KMS-11 (cell line): ENCODE results near the gene NELL2.
"Not testable (repeated sequence)": the region's sequence is repeated elsewhere in the genome, so short reads cannot be mapped to it uniquely, and the experiment has no call there.

Experiments used
- H2AFZ ChIP-seq: fragments of 200-600 bp; sonication (generic); 2 replicates; pipeline ENCODE4 v1.6.1; 2016; ENCODE audit warnings: antibody characterized with exemption, mixed run types, low read depth
- H3K27ac ChIP-seq: fragments of 200-600 bp; sonication (generic); 2 replicates; pipeline ENCODE4 v1.6.1; 2016; ENCODE audit warnings: mild to moderate bottlenecking, mixed run types
- H3K27me3 ChIP-seq: fragments of 200-600 bp; sonication (generic); 2 replicates; pipeline ENCODE4 v1.6.1; 2017; ENCODE audit warnings: mild to moderate bottlenecking, low read depth, mixed run types, moderate library complexity; ENCODE audit not compliant: insufficient read depth
- H3K36me3 ChIP-seq: fragments of 200-600 bp; sonication (generic); 2 replicates; pipeline ENCODE4 v1.6.1; 2017; ENCODE audit warnings: mild to moderate bottlenecking, mixed run types; ENCODE audit not compliant: insufficient read depth
- H3K4me1 ChIP-seq: fragments of 200-600 bp; sonication (generic); 2 replicates; pipeline ENCODE4 v1.6.1; 2016; ENCODE audit warnings: mild to moderate bottlenecking, low read depth, mixed run types; ENCODE audit not compliant: poor library complexity, severe bottlenecking
- H3K4me2 ChIP-seq: fragments of 200-600 bp; sonication (generic); 2 replicates; pipeline ENCODE4 v1.7.0; 2016; ENCODE audit warnings: mild to moderate bottlenecking, mixed run types
- H3K4me3 ChIP-seq: fragments of 200-600 bp; sonication (generic); IDR thresholded peaks from 2 replicates; pipeline ENCODE4 v1.6.1; 2017; ENCODE audit warnings: low read depth, low read length, mixed read lengths; ENCODE audit not compliant: insufficient read depth
- H3K79me2 ChIP-seq: fragments of 200-600 bp; sonication (generic); 2 replicates; pipeline ENCODE4 v1.6.1; 2016; ENCODE audit warnings: low read depth, mixed run types; ENCODE audit not compliant: insufficient read depth
- H3K9ac ChIP-seq: fragments of 200-600 bp; sonication (generic); 2 replicates; pipeline ENCODE4 v1.6.1; 2016; ENCODE audit warnings: mild to moderate bottlenecking, mixed run types
- H4K20me1 ChIP-seq: fragments of 200-600 bp; sonication (generic); 2 replicates; pipeline ENCODE4 v1.6.1; 2016; ENCODE audit warnings: mild to moderate bottlenecking, mixed run types; ENCODE audit not compliant: insufficient read depth
- TF ChIP-seq, protein P1 (sequence below): fragments of 200-600 bp; sonication (generic); conservative IDR thresholded peaks from 2 replicates; pipeline ENCODE4 v1.6.1; 2017; ENCODE audit warnings: low read depth, mild to moderate bottlenecking, antibody characterized with exemption, low read length, moderate library complexity, mixed read lengths

NELL2 gene

GRCh38 chr12:44839785-44840184, 36.3 kb downstream of the NELL2 start:
- no peaks in the 10 kb centered on the region for H3K36me3 ChIP-seq
- no peak overlapping the region for H3K27ac ChIP-seq
- H3K27me3 ChIP-seq, result no peaks in the 10 kb centered on the region
- no peaks in the 10 kb centered on the region for H3K4me1 ChIP-seq
- no peak overlapping the region for H3K9ac ChIP-seq
- H2AFZ ChIP-seq, result no peak overlapping the region
- no peaks in the 10 kb centered on the region for H3K79me2 ChIP-seq
- H3K4me2 ChIP-seq, result no peak overlapping the region
- TF ChIP-seq, protein P1, sequence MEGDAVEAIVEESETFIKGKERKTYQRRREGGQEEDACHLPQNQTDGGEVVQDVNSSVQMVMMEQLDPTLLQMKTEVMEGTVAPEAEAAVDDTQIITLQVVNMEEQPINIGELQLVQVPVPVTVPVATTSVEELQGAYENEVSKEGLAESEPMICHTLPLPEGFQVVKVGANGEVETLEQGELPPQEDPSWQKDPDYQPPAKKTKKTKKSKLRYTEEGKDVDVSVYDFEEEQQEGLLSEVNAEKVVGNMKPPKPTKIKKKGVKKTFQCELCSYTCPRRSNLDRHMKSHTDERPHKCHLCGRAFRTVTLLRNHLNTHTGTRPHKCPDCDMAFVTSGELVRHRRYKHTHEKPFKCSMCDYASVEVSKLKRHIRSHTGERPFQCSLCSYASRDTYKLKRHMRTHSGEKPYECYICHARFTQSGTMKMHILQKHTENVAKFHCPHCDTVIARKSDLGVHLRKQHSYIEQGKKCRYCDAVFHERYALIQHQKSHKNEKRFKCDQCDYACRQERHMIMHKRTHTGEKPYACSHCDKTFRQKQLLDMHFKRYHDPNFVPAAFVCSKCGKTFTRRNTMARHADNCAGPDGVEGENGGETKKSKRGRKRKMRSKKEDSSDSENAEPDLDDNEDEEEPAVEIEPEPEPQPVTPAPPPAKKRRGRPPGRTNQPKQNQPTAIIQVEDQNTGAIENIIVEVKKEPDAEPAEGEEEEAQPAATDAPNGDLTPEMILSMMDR, result no peak
- no peak overlapping the region for H3K4me3 ChIP-seq
- H4K20me1 ChIP-seq, result no peaks in the 10 kb centered on the region

DNA sequence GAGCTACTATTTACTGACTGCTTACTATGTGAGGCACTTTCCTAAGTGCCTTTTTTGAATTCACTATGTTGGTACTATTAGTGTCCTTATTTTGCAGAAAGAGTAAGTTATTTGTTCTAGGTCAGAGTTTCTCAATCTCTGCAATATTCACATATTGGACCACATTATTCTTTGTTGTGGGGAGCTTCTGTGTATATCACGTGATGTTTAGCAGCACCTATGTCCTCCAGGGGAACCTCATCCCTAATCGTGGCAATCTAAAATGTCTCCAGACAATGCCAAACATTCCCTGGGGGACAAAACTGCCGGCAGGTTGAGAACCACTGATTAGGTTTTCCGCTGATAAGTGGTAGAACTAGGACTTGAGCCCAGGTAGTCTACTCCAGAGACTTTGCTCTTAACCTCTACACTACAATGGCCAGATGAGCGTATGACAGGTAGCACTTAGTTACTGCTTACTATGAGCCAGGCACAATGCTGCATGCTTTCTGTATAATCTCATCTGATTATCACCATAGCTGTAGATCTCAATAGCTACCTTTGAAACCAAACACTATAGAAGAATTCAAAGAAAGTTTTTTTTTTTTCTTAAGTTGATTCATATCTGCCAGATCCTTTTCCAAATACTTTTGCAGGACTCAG, 38.9 kb downstream of the NELL2 start:
- Histone ChIP-seq H3K4me3 (no peak overlapping the region), H3K79me2 (no peaks in the 10 kb centered on the region), H3K4me2 (no peak overlapping the region), H2AFZ (no peak overlapping the region), H3K4me1 (no peaks in the 10 kb centered on the region), H3K36me3 (no peaks in the 10 kb centered on the region), H3K27ac (no peak overlapping the region), H3K9ac (no peak overlapping the region), H3K27me3 (no peaks in the 10 kb centered on the region), H4K20me1 (no peaks in the 10 kb centered on the region)
- TF ChIP-seq, protein P1, result no peak

- TF ChIP-seq, protein P1, result no peak
- no peak overlapping the region for H3K27ac ChIP-seq
- H2AFZ ChIP-seq, result no peak overlapping the region
- H3K4me3 ChIP-seq, result no peak overlapping the region
- H3K4me2 ChIP-seq, result no peak overlapping the region
- H3K36me3 ChIP-seq, result no peaks in the 10 kb centered on the region
- H3K9ac ChIP-seq, result no peak overlapping the region
- no peaks in the 10 kb centered on the region for H3K27me3 ChIP-seq
- H3K4me1 ChIP-seq, result no peaks in the 10 kb centered on the region
- no peaks in the 10 kb centered on the region for H3K79me2 ChIP-seq
- H4K20me1 ChIP-seq, result no peaks in the 10 kb centered on the region
These were observed 40.3 kb downstream of the NELL2 start for GRCh38 chr12:44835641-44836379.

GRCh38 chr12:44834996-44835395, 41.1 kb downstream of the NELL2 start:
- not testable (repeated sequence) for H3K4me1 ChIP-seq, H3K9ac ChIP-seq, H3K4me2 ChIP-seq, H3K79me2 ChIP-seq, H2AFZ ChIP-seq, H3K27ac ChIP-seq, H3K27me3 ChIP-seq, H3K4me3 ChIP-seq, H3K36me3 ChIP-seq, H4K20me1 ChIP-seq

DNA sequence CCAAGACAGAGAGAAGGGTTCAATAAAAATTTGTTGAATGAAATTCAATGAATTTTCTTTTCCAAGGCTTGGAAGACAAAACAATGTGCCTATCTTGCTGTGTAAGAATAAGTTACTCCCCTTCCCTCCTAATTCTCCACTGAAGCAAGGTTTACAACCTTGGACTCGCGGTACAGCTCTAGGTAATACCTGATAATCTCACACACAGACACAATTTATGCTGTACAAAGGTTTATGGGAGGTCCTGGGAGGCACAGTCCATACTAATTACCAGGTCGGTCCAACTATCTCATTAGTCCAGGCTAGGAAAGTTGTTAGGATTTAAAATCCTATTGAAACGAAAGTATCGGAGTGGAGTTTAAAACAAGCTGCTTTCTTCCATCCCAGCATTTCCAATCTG, 42.6 kb downstream of the NELL2 start:
- Histone ChIP-seq H4K20me1 (no peaks in the 10 kb centered on the region), H3K4me3 (no peak overlapping the region), H3K4me2 (no peak overlapping the region), H3K27me3 (no peaks in the 10 kb centered on the region), H3K79me2 (no peaks in the 10 kb centered on the region), H3K27ac (no peak overlapping the region), H3K36me3 (no peaks in the 10 kb centered on the region), H3K4me1 (no peaks in the 10 kb centered on the region), H2AFZ (no peak overlapping the region), H3K9ac (no peak overlapping the region)
- TF ChIP-seq, protein P1, result no peak
